Measurements from ENCODE around the gene FRMPD2. TPM values are rescaled to one million over a fixed set of nuclear protein-coding genes. Genes with fewer than 3 reads are reported as not detected.

Gene FRMPD2
- total RNA-seq, 1 donor, result not detected

GRCh38 chr10:48242171-48242904 lies 32.2 kb downstream of the FRMPD2 start:
- DNase-seq (ENCODE audit: low read depth), result no peak
- TF ChIP-seq CTCF (IDR thresholded peaks at IDR 0.05; ENCODE audit: insufficient read depth, low read length), result no peak
- no peak overlapping the region for H3K4me3 ChIP-seq (ENCODE audit: low read depth, low read length)

DNA sequence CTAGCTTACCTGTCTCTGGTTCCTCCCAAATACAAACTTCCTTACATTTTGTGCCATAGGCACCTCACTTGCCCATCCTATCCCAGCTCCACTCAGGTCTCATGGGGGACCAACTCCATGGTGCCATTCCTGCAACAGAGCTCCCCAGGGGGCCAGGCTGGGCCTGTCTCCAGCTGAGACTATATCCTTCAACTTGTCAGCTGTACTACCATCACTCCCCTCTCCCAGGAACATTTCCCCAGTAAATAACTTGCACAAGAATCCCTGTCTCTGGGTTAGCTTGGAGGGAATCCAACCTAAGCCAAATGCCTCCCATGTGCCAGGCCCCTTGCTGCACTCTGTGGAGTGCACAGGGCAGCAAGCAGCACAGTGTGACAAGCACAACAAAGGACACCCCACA lies 33.2 kb downstream of the FRMPD2 start:
- no peak for TF ChIP-seq CTCF (IDR thresholded peaks at IDR 0.05; ENCODE audit: insufficient read depth, low read length)
- no peak overlapping the region for H3K4me3 ChIP-seq (ENCODE audit: low read depth, low read length)
- no peak for DNase-seq (ENCODE audit: low read depth)

GRCh38 chr10:48240196-48240595 lies 34.3 kb downstream of the FRMPD2 start:
- DNase-seq (ENCODE audit: low read depth), result no peak
- TF ChIP-seq CTCF (IDR thresholded peaks at IDR 0.05; ENCODE audit: insufficient read depth, low read length), result no peak

GRCh38 chr10:48239618-48240017 lies 34.9 kb downstream of the FRMPD2 start:
- no peak for TF ChIP-seq CTCF (IDR thresholded peaks at IDR 0.05; ENCODE audit: insufficient read depth, low read length)
- no peak for DNase-seq (ENCODE audit: low read depth)
- no peak overlapping the region for H3K4me3 ChIP-seq (ENCODE audit: low read depth, low read length)

More at GRCh38 chr10:48240196-48240595, 34.3 kb downstream of the FRMPD2 start:
- no peak overlapping the region for H3K4me3 ChIP-seq (ENCODE audit: low read depth, low read length)

- no peak overlapping the region for H3K4me3 ChIP-seq (ENCODE audit: low read depth, low read length)
- no peak for DNase-seq (ENCODE audit: low read depth)
- no peak for TF ChIP-seq CTCF (IDR thresholded peaks at IDR 0.05; ENCODE audit: insufficient read depth, low read length)
These were observed 35.5 kb downstream of the FRMPD2 start for GRCh38 chr10:48238826-48239520.

DNA sequence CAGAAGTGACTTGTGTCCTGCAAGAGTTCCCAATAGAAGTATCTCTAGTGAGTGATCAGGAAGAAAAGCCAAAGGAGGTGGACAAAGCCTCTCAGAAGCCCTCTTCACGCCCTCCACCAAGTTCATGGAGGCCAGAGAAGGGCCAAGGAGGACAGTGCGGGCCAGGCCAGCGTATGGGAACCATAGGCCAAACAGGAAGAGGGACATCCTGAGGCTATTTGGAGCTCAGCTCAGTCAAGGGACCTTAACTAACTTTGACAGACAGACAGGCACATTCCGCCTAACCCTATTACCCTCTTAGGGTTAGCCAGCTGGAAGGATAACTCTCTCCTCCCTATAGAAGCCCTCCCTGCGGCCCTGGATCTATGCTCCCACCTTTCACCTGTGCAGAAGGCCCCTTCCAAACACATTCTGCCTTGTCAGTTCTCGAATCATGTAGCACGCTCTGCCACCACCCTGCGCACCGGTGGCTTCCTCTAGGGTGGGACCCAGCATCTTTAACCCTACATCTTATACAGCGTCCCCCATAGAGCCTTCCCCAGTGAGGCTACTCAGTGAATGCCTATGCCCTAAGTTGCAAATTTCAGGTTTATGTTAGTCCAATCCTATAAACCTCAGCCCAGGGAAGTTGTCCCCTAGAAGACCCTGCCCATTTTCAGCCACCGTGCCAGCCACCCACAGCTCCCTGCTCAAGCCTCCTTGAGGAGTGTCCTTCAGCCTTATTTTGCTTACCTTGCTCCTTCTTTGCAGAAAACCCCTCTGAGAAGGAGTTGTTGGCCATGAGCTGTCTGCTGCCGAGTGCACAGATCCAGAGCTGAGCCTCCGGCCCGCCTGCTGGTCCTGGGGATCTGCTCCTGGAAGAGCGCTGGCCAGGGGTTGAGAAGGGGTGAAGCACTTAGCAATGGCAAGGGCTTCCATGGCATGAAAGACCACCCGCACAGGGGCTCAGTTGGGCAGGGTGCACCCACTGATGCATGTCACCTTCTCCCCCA lies 36.9 kb downstream of the FRMPD2 start:
- TF ChIP-seq CTCF (IDR thresholded peaks at IDR 0.05; ENCODE audit: insufficient read depth, low read length), result no peak
- no peak overlapping the region for H3K4me3 ChIP-seq (ENCODE audit: low read depth, low read length)
- no peak for DNase-seq (ENCODE audit: low read depth)
